GM12801 (cell line): ENCODE data around the gene MOV10.

Experiments
- TF ChIP-seq, protein P1 (sequence below): IDR thresholded peaks from one replicate; pipeline ENCODE4 v1.5.1; 2011; ENCODE audit warnings: control low read depth; ENCODE audit not compliant: insufficient read length; ENCODE audit errors: extremely low read depth

Gene MOV10

GRCh38 chr1:112694363-112694929, 20.0 kb downstream of the MOV10 start:
- TF ChIP-seq, protein P1, sequence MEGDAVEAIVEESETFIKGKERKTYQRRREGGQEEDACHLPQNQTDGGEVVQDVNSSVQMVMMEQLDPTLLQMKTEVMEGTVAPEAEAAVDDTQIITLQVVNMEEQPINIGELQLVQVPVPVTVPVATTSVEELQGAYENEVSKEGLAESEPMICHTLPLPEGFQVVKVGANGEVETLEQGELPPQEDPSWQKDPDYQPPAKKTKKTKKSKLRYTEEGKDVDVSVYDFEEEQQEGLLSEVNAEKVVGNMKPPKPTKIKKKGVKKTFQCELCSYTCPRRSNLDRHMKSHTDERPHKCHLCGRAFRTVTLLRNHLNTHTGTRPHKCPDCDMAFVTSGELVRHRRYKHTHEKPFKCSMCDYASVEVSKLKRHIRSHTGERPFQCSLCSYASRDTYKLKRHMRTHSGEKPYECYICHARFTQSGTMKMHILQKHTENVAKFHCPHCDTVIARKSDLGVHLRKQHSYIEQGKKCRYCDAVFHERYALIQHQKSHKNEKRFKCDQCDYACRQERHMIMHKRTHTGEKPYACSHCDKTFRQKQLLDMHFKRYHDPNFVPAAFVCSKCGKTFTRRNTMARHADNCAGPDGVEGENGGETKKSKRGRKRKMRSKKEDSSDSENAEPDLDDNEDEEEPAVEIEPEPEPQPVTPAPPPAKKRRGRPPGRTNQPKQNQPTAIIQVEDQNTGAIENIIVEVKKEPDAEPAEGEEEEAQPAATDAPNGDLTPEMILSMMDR: no peak

- TF ChIP-seq, protein P1: no peak
These were observed 20.8 kb downstream of the MOV10 start for GRCh38 chr1:112695276-112695675.

DNA sequence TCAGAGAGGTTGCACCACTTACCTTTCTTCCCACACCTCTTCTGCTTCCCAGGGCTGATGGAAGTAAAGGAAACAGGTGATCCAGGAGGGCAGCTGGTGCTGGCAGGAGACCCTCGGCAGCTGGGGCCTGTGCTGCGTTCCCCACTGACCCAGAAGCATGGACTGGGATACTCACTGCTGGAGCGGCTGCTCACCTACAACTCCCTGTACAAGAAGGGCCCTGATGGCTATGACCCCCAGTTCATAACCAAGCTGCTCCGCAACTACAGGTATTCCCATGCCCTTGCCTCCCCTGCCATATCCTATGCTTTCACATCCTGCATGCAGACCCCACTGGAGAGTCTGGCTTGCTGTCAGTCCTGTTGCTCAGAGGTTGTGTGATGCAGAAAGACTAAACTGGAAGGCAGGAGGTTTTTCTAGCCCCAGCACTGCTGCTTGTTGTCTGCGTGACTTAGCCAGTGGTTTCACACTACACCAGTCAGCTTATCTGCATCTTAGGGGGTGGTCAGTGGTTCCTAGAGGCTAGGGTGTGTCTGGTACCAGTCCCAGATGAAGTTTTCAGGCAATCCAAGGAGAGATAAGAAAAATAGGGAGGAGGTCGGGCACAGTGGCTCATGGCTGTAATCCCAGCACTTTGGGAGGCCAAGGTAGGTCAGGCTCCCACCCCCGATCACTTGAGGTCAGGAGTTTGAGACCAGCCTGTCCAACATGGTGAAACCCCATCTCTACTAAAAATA, 22.3 kb downstream of the MOV10 start:
- TF ChIP-seq, protein P1: no peak

GRCh38 chr1:112697781-112698201, 23.3 kb downstream of the MOV10 start:
- TF ChIP-seq, protein P1: no peak

GRCh38 chr1:112698366-112699310, 24.2 kb downstream of the MOV10 start:
- TF ChIP-seq, protein P1: no peak

DNA sequence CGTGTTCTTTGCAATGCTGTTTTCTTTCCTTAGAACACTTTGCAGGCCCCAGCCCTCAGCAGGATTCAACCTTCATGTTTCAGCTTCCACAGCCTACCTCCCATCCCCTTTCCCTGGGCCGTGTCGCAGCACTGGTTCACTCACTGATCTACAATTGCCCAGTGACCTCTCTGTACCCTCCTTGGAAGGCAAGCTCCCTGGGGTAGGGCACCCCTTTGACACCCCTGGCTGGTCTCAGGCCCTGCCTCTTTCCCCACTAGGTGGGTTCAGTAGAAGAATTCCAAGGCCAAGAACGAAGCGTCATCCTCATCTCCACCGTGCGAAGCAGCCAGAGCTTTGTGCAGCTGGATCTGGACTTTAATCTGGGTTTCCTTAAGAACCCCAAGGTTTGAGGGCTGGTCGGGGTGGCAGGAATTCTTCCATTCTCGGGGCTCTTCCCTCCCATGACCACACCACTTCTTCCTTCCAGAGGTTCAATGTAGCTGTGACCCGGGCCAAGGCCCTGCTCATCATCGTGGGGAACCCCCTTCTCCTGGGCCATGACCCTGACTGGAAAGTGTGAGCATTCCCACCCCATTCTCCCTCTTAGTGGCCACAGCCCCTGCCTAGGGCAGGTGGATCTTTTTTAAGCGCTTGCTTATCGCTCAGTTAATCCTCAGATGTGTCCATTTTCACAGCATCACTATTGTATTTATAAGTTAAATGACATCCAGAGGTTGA, 25.1 kb downstream of the MOV10 start:
- TF ChIP-seq, protein P1: no peak
